Calu3 (cell line): ENCODE measurements around the gene WEE1. TPM values are rescaled to one million over a fixed set of nuclear protein-coding genes. Genes with fewer than 3 reads are reported as not detected.

Experiments used
- BruUV-seq: library from RNA; stranded (reverse); fragments of 400-500 nt; replicated peaks from 2 replicates; lab custom pipeline; 2021; lab: Mats Ljungman, UMichigan
- CTCF ChIA-PET: fragments of 300-600 bp; sonication (Branson Sonifier 250); formaldehyde crosslinking; loops from one replicate; lab custom pipeline; 2022; ENCODE audit warnings: antibody characterized with exemption; lab: Charles Lee
- DNase-seq: peaks from one replicate; pipeline ENCODE4 v3.0.0; 2022
- H3K27ac Mint-ChIP-seq: one replicate; pipeline ENCODE4 v1.8.0; 2022; ENCODE audit warnings: mixed read lengths; ENCODE audit not compliant: unreplicated experiment
- H3K27me3 Mint-ChIP-seq: one replicate; pipeline ENCODE4 v1.8.0; 2022; ENCODE audit warnings: mixed read lengths; ENCODE audit not compliant: unreplicated experiment
- H3K36me3 Mint-ChIP-seq: one replicate; pipeline ENCODE4 v1.8.0; 2022; ENCODE audit warnings: mild to moderate bottlenecking, moderate library complexity, mixed read lengths; ENCODE audit not compliant: insufficient read depth, unreplicated experiment
- H3K4me1 Mint-ChIP-seq: one replicate; pipeline ENCODE4 v1.8.0; 2022; ENCODE audit warnings: mild to moderate bottlenecking, low read depth, mixed read lengths; ENCODE audit not compliant: unreplicated experiment
- H3K4me3 Mint-ChIP-seq: one replicate; pipeline ENCODE4 v1.8.0; 2022; ENCODE audit warnings: mild to moderate bottlenecking, low read depth, moderate library complexity, mixed read lengths; ENCODE audit not compliant: unreplicated experiment
- H3K9me3 Mint-ChIP-seq: one replicate; pipeline ENCODE4 v1.8.0; 2022; ENCODE audit warnings: low read depth, mixed read lengths; ENCODE audit not compliant: unreplicated experiment
- CTCF ChIP-seq: fragments of 200-600 bp; IDR thresholded peaks from one replicate; pipeline ENCODE4 v1.8.0; 2022; ENCODE audit warnings: antibody characterized with exemption; ENCODE audit not compliant: unreplicated experiment
- intact Hi-C: fragments of 100-400 bp; cut with micrococcal nuclease; formaldehyde crosslinking; loops from one replicate; pipeline ENCODE4 v1.10.0; 2022; ENCODE audit not compliant: unreplicated experiment
- total RNA-seq: library from RNA; stranded (reverse); gene quantifications from 2 replicates; pipeline ENCODE4 v1.2.3, GENCODE V29; 2022

WEE1 gene
- total RNA-seq, 1 experiment from 2014 or later: 53.6 TPM

GRCh38 chr11:9624448-9624847 is 51.0 kb downstream of the WEE1 start:
- intact Hi-C loops: loop anchor here (10.0 kb wide), 1 partner anchor 700 kb away; no protein-coding TSS in a partner anchor
- TF ChIP-seq CTCF: no peak
- BruUV-seq: no TSS peak
- Mint-ChIP-seq H3K9me3 (no peaks in the 10 kb centered on the region), H3K27me3 (peaks cover 16% of the 10 kb centered on the region), H3K4me3 (no peak overlapping the region), H3K36me3 (no peaks in the 10 kb centered on the region), H3K4me1 (no peaks in the 10 kb centered on the region), H3K27ac (no peak overlapping the region)
- DNase-seq: no peak
- CTCF ChIA-PET: no interaction called here

- DNase-seq: no peak
- no TSS peak for BruUV-seq
- Mint-ChIP-seq H3K27me3 (peaks cover 16% of the 10 kb centered on the region), H3K4me1 (no peaks in the 10 kb centered on the region), H3K9me3 (no peaks in the 10 kb centered on the region), H3K36me3 (no peaks in the 10 kb centered on the region), H3K27ac (no peak overlapping the region), H3K4me3 (no peak overlapping the region)
- intact Hi-C loops: loop anchor here (10.0 kb wide), 1 partner anchor 700 kb away; no protein-coding TSS in a partner anchor
- CTCF ChIA-PET: no interaction called here
- TF ChIP-seq CTCF: no peak
Observed at GRCh38 chr11:9625162-9625561, 51.7 kb downstream of the WEE1 start.

- Mint-ChIP-seq H3K36me3 (no peaks in the 10 kb centered on the region), H3K27me3 (peaks cover 16% of the 10 kb centered on the region), H3K27ac (no peak overlapping the region), H3K4me3 (no peak overlapping the region), H3K9me3 (no peaks in the 10 kb centered on the region), H3K4me1 (no peaks in the 10 kb centered on the region)
- CTCF ChIA-PET: no interaction called here
- no peak for DNase-seq
- TF ChIP-seq CTCF: no peak
- no TSS peak for BruUV-seq
- intact Hi-C loops: loop anchor here (10.0 kb wide), 1 partner anchor 699 kb away; no protein-coding TSS in a partner anchor
Observed at GRCh38 chr11:9625728-9626127, 52.3 kb downstream of the WEE1 start.

GRCh38 chr11:9626496-9627394 is 53.3 kb downstream of the WEE1 start:
- H3K36me3 Mint-ChIP-seq: no peaks in the 10 kb centered on the region
- H3K4me1 Mint-ChIP-seq: no peaks in the 10 kb centered on the region
- BruUV-seq: no TSS peak
- H3K27me3 Mint-ChIP-seq: peaks cover 16% of the 10 kb centered on the region
- CTCF ChIA-PET: interaction anchor here (0.5 kb wide), 1 partner anchor 545 kb away, joined by 3 read pairs; no protein-coding TSS in a partner anchor
- no peak overlapping the region for H3K4me3 Mint-ChIP-seq
- intact Hi-C loops: loop anchor here (10.0 kb wide), 1 partner anchor 698 kb away; no protein-coding TSS in a partner anchor
- no peak for DNase-seq
- no peak for TF ChIP-seq CTCF
- H3K9me3 Mint-ChIP-seq: no peaks in the 10 kb centered on the region
- no peak overlapping the region for H3K27ac Mint-ChIP-seq
